Karpas-422 (cell line): Measurements from ENCODE around the gene CAMSAP2. TPM values are rescaled to one million over a fixed set of nuclear protein-coding genes. Genes with fewer than 3 reads are reported as not detected.

Experiments
- DNase-seq: peaks from one replicate; pipeline ENCODE4 v3.0.0-alpha.2; 2015
- H2AFZ ChIP-seq: fragments of 200-600 bp; sonication (generic); 2 replicates; pipeline ENCODE4 v1.6.1; 2014; ENCODE audit warnings: antibody characterized with exemption, low read length, mixed read lengths
- H3K27ac ChIP-seq: fragments of 200-600 bp; sonication (generic); 2 replicates; pipeline ENCODE4 v1.5.1; 2014; ENCODE audit warnings: mild to moderate bottlenecking, low read length, moderate library complexity
- H3K27me3 ChIP-seq: fragments of 200-600 bp; sonication (generic); 2 replicates; pipeline ENCODE4 v1.6.1; 2014; ENCODE audit warnings: low read length, mixed read lengths
- H3K36me3 ChIP-seq: fragments of 200-600 bp; sonication (generic); 2 replicates; pipeline ENCODE4 v1.6.1; 2014; ENCODE audit warnings: low read length, mixed read lengths; ENCODE audit not compliant: insufficient read depth
- H3K4me1 ChIP-seq: fragments of 200-600 bp; sonication (generic); 2 replicates; pipeline ENCODE4 v1.6.1; 2014; ENCODE audit warnings: mild to moderate bottlenecking, low read length, mixed read lengths
- H3K4me2 ChIP-seq: fragments of 200-600 bp; sonication (generic); 2 replicates; pipeline ENCODE4 v1.6.1; 2014; ENCODE audit warnings: low read length, low read depth, mild to moderate bottlenecking; ENCODE audit not compliant: poor library complexity, severe bottlenecking
- H3K4me3 ChIP-seq: fragments of 200-600 bp; sonication (generic); 2 replicates; pipeline ENCODE4 v1.5.1; 2014; ENCODE audit warnings: mild to moderate bottlenecking, antibody characterized with exemption, low read length, mixed read lengths
- H3K79me2 ChIP-seq: fragments of 200-600 bp; sonication (generic); 2 replicates; pipeline ENCODE4 v1.6.1; 2014; ENCODE audit warnings: mild to moderate bottlenecking, low read length, mixed read lengths
- H3K9ac ChIP-seq: fragments of 200-600 bp; sonication (generic); 2 replicates; pipeline ENCODE4 v1.6.0; 2014; ENCODE audit warnings: low read length
- H3K9me2 ChIP-seq: fragments of 200-600 bp; sonication (generic), shearing (Covaris generic); replicated peaks from 2 replicates; pipeline ENCODE4 v1.6.0; 2014; ENCODE audit warnings: mild to moderate bottlenecking, low read length, moderate library complexity; ENCODE audit not compliant: insufficient read depth
- H3K9me3 ChIP-seq: fragments of 300-700, 200-600 bp; sonication (generic); 2 replicates; pipeline ENCODE4 v1.6.1; 2014; ENCODE audit warnings: low read length, mixed read lengths
- H4K20me1 ChIP-seq: fragments of 200-600 bp; sonication (generic); 2 replicates; pipeline ENCODE4 v1.6.1; 2014; ENCODE audit warnings: mild to moderate bottlenecking, antibody characterized with exemption, low read length, low read depth; ENCODE audit not compliant: insufficient read depth
- total RNA-seq: library from RNA; depleted of rRNA; stranded (reverse); fragments of >200 nt; shearing (Covaris generic); gene quantifications from 2 replicates; pipeline ENCODE4 v1.2.3, GENCODE V29; 2014; ENCODE audit warnings: low replicate concordance

The CAMSAP2 gene
- total RNA-seq, 1 experiment from 2014 or later = 56.5 TPM

DNA sequence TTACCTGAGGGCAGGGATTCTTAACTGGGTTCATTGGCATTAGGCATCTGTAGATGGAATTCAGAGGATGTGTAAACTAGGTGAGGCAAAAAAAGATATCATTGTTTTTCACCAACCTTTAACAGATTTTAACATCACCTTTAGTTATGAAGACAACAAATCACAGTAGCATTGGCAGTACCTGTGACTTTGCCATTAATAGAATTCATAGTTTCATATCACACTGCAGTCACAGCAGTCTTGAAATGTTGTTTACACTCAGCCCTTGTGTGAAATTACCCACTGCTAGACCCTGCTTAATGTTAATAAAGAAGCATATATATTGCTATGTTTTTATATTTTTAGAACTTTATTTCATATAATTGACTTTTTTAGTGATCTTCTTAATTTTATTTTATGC, 154.3 kb downstream of the CAMSAP2 start:
- DNase-seq = no peak
- no peaks in the 10 kb centered on the region for H3K9me3 ChIP-seq
- H3K27me3 ChIP-seq = no peaks in the 10 kb centered on the region
- H3K4me2 ChIP-seq = no peak overlapping the region
- H3K4me3 ChIP-seq = no peak overlapping the region
- no peak overlapping the region for H2AFZ ChIP-seq
- H3K9ac ChIP-seq = no peak overlapping the region
- peaks cover 4% of the 10 kb centered on the region; the same call in 1 of the 2 replicates for H4K20me1 ChIP-seq
- H3K79me2 ChIP-seq = no peaks in the 10 kb centered on the region
- H3K4me1 ChIP-seq = peaks cover 6% of the 10 kb centered on the region
- H3K9me2 ChIP-seq = no peaks in the 10 kb centered on the region
- no peaks in the 10 kb centered on the region for H3K36me3 ChIP-seq
- H3K27ac ChIP-seq = no peak overlapping the region

DNA sequence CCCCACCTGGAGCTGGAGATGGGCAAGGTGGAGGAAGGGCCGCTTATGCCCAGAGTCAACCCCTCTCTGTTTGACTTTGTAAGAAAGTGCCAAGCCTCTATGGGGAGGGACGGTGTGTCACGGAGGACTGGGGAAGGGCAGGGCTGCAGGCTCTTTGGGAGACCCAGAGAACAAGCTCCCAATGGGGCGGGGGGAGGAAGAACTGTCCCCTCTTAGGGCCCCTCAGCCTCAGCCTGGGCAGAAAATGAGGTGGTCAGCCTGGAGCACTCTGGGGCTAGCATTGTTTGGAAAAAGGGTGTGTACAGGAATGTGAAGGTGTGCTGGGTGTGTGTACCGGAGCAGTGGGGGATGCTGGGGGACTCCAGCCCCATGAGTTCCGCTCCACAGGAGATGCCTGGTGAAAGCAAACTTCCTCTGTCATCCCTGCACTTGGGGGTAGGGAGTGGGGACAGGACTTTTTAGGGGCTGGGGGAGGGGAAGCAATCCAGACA, 154.8 kb downstream of the CAMSAP2 start:
- no peaks in the 10 kb centered on the region for H3K79me2 ChIP-seq
- no peak overlapping the region for H3K4me2 ChIP-seq
- H3K4me3 ChIP-seq = no peak overlapping the region
- H3K36me3 ChIP-seq = no peaks in the 10 kb centered on the region
- no peak for DNase-seq
- H4K20me1 ChIP-seq = peaks cover 4% of the 10 kb centered on the region; the same call in 1 of the 2 replicates
- no peak overlapping the region for H3K9ac ChIP-seq
- H2AFZ ChIP-seq = no peak overlapping the region
- no peaks in the 10 kb centered on the region for H3K27me3 ChIP-seq
- no peak overlapping the region for H3K27ac ChIP-seq
- no peaks in the 10 kb centered on the region for H3K9me3 ChIP-seq
- H3K9me2 ChIP-seq = no peaks in the 10 kb centered on the region
- H3K4me1 ChIP-seq = peaks cover 6% of the 10 kb centered on the region

DNA sequence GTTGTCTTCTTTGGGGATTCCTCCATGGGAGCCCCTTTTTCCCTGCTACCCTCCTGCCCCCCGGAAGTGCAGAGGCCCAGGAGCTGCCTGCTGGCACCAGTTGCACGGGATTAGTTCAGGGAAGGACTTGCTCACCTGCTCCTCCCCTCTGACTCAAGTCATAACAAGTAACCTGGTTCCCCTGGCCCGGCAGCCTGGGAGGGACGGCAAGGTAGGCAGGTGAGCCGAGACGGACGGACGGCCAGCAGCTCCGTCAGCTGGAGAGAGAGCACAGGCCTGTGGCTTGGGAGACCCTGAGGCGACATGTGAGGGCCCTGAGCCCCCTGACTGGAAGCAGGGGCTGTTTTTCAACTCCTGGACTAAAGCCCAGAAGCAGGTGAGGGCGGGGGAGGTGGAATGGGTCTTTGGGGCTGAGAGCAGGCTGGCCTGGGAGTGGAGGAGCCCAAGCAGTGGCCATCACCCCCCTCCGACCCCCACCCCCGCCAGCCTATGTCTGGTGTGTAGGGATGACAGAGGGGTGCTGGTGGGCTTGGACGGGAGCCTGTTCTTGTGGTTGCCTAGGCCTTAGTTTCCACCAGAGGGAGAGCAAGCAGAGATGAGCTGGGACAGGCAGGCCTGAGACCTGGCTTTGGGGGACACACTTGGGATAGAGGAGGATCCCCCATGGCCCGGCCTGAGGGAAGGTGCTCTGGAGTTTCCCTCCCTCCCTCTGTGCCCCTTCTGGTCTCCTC, 156.2 kb downstream of the CAMSAP2 start, which contains the start of gene INAVA:
Gene INAVA (plus strand): TSS at position 189 of the 731 bp plus-strand sequence. CDS start 3,501 bp downstream, outside the sequence.
- H4K20me1 ChIP-seq = peaks cover 4% of the 10 kb centered on the region; the same call in 1 of the 2 replicates
- H3K9ac ChIP-seq = no peak within 1 kb of the TSS
- no peaks in the 10 kb centered on the region for H3K79me2 ChIP-seq
- no peak for DNase-seq
- H3K4me2 ChIP-seq = no peak within 1 kb of the TSS
- no peaks in the 10 kb centered on the region for H3K9me2 ChIP-seq
- no peak within 1 kb of the TSS for H3K4me3 ChIP-seq
- no peak within 1 kb of the TSS for H2AFZ ChIP-seq
- no peaks in the 10 kb centered on the region for H3K9me3 ChIP-seq
- H3K4me1 ChIP-seq = peaks cover 6% of the 10 kb centered on the region
- no peaks in the 10 kb centered on the region for H3K36me3 ChIP-seq
- no peak within 1 kb of the TSS for H3K27ac ChIP-seq
- H3K27me3 ChIP-seq = no peaks in the 10 kb centered on the region

DNA sequence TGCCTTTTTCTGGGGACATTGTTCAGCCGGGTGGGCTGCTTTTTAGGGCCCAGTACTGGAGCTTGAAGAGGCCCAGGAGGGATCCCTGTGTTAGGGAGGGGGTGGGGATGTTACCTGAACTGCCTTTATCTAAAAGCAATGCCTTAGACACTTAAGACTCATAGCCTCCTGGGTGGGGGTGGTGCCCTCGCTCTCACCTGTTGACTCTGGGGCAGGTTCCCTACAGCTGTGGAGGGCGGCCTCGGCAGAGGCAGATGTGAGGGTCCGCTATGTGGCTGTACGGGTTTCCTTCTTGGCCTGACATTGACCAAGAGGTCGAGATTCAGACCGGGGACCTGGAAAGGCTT, 156.7 kb downstream of the CAMSAP2 start:
- H4K20me1 ChIP-seq = peaks cover 4% of the 10 kb centered on the region; the same call in 1 of the 2 replicates
- no peaks in the 10 kb centered on the region for H3K36me3 ChIP-seq
- no peaks in the 10 kb centered on the region for H3K27me3 ChIP-seq
- no peaks in the 10 kb centered on the region for H3K79me2 ChIP-seq
- H3K9me3 ChIP-seq = no peaks in the 10 kb centered on the region
- H3K9ac ChIP-seq = no peak overlapping the region
- no peak overlapping the region for H3K27ac ChIP-seq
- no peak overlapping the region for H3K4me2 ChIP-seq
- no peaks in the 10 kb centered on the region for H3K9me2 ChIP-seq
- H2AFZ ChIP-seq = no peak overlapping the region
- DNase-seq = no peak
- H3K4me1 ChIP-seq = peaks cover 6% of the 10 kb centered on the region
- no peak overlapping the region for H3K4me3 ChIP-seq

DNA sequence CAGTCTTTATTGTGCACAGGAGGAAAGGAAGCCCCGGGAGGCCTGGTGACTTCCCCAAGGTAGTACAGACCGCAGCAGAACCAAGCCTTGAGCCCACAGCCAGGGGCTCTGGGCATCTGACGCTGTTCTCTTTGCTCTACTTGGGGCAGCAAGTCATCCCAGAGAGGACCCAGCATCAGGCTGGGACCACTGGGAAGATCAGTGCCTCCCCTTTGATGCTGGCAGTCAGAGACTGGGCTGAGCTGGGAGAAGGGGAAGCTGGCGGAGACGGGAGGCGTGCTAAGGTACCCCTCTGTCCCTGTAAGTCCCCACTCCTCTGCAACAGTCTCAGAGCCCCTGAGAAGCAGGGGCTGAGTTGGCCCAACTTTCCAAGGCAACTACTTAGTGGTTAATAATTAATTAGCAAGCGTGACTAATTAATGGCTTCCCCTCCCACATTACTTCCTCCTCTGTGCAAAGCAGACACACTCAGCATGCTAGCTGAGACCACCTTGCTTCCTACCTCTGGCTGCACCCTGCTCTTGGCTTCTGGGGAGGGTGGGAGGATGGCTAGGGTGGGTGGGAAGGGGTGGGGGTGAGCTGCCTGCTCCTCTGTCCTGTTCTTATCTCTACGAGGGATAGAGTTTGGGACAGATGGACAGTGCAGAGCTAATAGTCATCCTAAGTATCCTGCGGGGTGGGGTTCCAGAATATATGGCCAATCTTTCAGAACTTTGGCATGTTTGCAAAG, 157.3 kb downstream of the CAMSAP2 start:
- Histone ChIP-seq H3K9ac (no peak overlapping the region), H3K36me3 (no peaks in the 10 kb centered on the region), H3K4me1 (peaks cover 6% of the 10 kb centered on the region), H3K4me2 (no peak overlapping the region), H2AFZ (no peak overlapping the region), H3K27ac (no peak overlapping the region), H3K27me3 (no peaks in the 10 kb centered on the region), H4K20me1 (peaks cover 4% of the 10 kb centered on the region; the same call in 1 of the 2 replicates), H3K9me3 (no peaks in the 10 kb centered on the region), H3K79me2 (no peaks in the 10 kb centered on the region), H3K4me3 (no peak overlapping the region), H3K9me2 (no peaks in the 10 kb centered on the region)
- DNase-seq = peak; percentile 67

DNA sequence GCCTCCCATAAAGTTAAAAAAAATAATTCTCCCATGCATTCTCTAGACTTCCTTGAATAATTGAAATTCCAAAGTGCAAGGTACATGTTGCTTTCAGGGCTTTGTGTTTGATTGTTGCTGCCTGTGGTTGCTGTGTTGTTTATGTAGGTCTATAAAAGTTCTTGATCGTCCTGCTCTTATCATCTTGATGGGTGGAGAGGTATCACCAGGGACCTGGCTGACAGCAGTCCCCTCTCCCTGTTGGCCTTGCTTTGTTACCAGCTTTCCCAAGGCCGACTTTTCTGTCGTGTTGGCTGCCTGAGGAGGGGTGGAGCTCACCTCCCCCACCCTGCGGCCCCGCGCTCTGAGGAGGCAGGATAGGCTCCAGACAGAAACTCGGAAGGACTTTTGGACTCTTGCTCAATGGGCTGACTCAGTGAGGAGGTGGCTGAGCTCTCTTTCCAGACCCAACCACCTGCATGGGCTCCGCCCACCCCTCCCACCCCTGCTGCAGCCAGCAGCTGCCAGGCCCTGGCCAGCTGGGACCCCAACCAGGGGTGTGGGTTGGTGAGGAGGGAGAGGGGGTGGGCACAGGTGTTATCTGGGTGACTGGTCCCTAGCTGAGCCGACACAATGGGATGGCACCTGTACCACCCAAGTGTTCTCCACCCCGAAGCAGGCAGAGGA, 158.0 kb downstream of the CAMSAP2 start:
- no peaks in the 10 kb centered on the region for H3K27me3 ChIP-seq
- H3K4me1 ChIP-seq = peaks cover 6% of the 10 kb centered on the region
- peaks cover 4% of the 10 kb centered on the region; the same call in 1 of the 2 replicates for H4K20me1 ChIP-seq
- H3K9ac ChIP-seq = no peak overlapping the region
- no peak overlapping the region for H3K27ac ChIP-seq
- no peak overlapping the region for H2AFZ ChIP-seq
- no peak overlapping the region for H3K4me2 ChIP-seq
- no peaks in the 10 kb centered on the region for H3K79me2 ChIP-seq
- no peaks in the 10 kb centered on the region for H3K9me2 ChIP-seq
- no peak overlapping the region for H3K4me3 ChIP-seq
- H3K36me3 ChIP-seq = no peaks in the 10 kb centered on the region
- no peaks in the 10 kb centered on the region for H3K9me3 ChIP-seq
- no peak for DNase-seq

DNA sequence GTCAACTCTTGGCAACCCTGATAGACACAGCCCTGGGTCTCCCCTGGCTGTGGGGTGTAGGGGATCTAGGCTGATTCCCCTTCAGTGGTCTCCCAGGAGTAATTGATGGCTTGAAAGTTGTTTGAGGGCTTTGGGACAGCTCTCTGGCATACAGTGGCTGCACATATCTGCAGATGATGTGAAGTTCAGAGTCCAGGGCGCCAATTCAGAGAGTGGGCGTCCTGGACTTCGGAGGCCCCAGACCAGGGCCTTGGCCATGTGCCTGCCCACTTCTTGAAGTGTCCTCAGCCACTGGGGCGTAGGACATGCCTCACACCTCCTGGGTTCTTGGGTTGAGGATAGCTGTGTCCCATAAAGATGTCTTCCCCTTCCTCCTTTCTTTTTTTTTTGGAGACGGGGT, 158.6 kb downstream of the CAMSAP2 start:
- Histone ChIP-seq H3K79me2 (no peaks in the 10 kb centered on the region), H3K27ac (no peak overlapping the region), H3K9me2 (no peaks in the 10 kb centered on the region), H2AFZ (no peak overlapping the region), H4K20me1 (peaks cover 4% of the 10 kb centered on the region; the same call in 1 of the 2 replicates), H3K36me3 (no peaks in the 10 kb centered on the region), H3K9ac (no peak overlapping the region), H3K4me3 (no peak overlapping the region), H3K4me2 (no peak overlapping the region), H3K27me3 (no peaks in the 10 kb centered on the region), H3K4me1 (peaks cover 6% of the 10 kb centered on the region), H3K9me3 (no peaks in the 10 kb centered on the region)
- no peak for DNase-seq

DNA sequence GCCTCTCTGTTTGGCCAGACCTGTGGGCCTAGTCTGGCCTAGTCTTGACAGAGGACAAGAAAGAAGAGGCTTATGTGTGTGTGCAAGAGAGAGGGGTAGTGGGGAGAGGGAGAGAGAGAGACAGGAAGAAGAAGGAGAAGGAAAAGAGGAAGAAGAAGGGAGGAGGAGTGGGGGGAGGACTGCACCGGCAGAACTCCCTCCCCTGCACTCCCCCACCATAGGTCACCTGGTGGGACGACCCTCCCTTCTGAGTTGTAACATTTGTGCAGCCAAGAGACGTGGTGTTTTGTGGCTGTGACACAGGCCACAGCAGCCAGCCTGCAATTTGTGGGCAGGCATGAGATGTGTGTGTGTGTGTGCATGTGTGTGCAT, 160.3 kb downstream of the CAMSAP2 start:
- no peak overlapping the region for H3K4me2 ChIP-seq
- DNase-seq = no peak
- H3K27ac ChIP-seq = no peak overlapping the region
- H3K4me3 ChIP-seq = no peak overlapping the region
- peaks cover 4% of the 10 kb centered on the region; the same call in 1 of the 2 replicates for H4K20me1 ChIP-seq
- H3K36me3 ChIP-seq = no peaks in the 10 kb centered on the region
- H3K79me2 ChIP-seq = no peaks in the 10 kb centered on the region
- no peaks in the 10 kb centered on the region for H3K9me2 ChIP-seq
- H3K9ac ChIP-seq = no peak overlapping the region
- H2AFZ ChIP-seq = no peak overlapping the region
- no peaks in the 10 kb centered on the region for H3K27me3 ChIP-seq
- H3K4me1 ChIP-seq = peaks cover 6% of the 10 kb centered on the region
- no peaks in the 10 kb centered on the region for H3K9me3 ChIP-seq
